Gastroesophageal sphincter (tissue), 4 donors: ENCODE results near the gene STARD6. TPM values are rescaled to one million over a fixed set of nuclear protein-coding genes. Genes with fewer than 3 reads are reported as not detected.
"Not testable (repeated sequence)": the region's sequence is repeated elsewhere in the genome, so short reads cannot be mapped to it uniquely, and the experiment has no call there.

Experiments used
- ATAC-seq: fragments of 150-250 bp; one replicate; pipeline ENCODE4 v1.9.1; 2016; ENCODE audit warnings: mild to moderate bottlenecking, moderate library complexity
- H3K27ac ChIP-seq, 4 donors: fragments of 200-600 bp; sonication (generic) in 3 of 4; 1 replicate in 3 of 4; 2 replicates in 1 of 4; pipeline ENCODE4 v1.5.1; 2016 to 2019
- H3K27me3 ChIP-seq: fragments of 200-600 bp; sonication (generic); one replicate; pipeline ENCODE4 v1.5.1; 2019
- H3K36me3 ChIP-seq, 2 donors: fragments of 200-600 bp; sonication (generic); one replicate each; pipeline ENCODE4 v1.5.1; 2019; ENCODE audit warnings: control low read depth in 1 of 2
- H3K4me1 ChIP-seq, 3 donors: fragments of 200-600 bp; sonication (generic); 1 replicate in 2 of 3; 2 replicates in 1 of 3; pipeline ENCODE4 v1.5.1; 2016 to 2019; ENCODE audit warnings: control low read depth in 2 of 3
- H3K4me3 ChIP-seq, 2 donors: fragments of 200-600 bp; sonication (generic); one replicate each; pipeline ENCODE4 v1.5.1; 2019; ENCODE audit warnings: mild to moderate bottlenecking in 1 of 2, moderate library complexity in 1 of 2
- H3K9me3 ChIP-seq, 3 donors: fragments of 200-600 bp; sonication (generic); one replicate each; pipeline ENCODE4 v1.5.1; 2017 to 2019; ENCODE audit warnings: control low read depth in 2 of 3
- EP300 ChIP-seq: sonication (generic); formaldehyde crosslinking; IDR thresholded peaks from one replicate; pipeline ENCODE4 v1.6.1; 2017; ENCODE audit warnings: antibody characterized with exemption, mild to moderate bottlenecking
- POLR2A ChIP-seq, 2 donors: fragments of 450-650 bp; IDR thresholded peaks; one replicate each; pipeline ENCODE4 v1.6.1; 2017; ENCODE audit warnings: antibody characterized with exemption in 2 of 2, mild to moderate bottlenecking in 2 of 2, moderate library complexity in 1 of 2
- POLR2AphosphoS5 ChIP-seq: sonication (generic); formaldehyde crosslinking; IDR thresholded peaks from one replicate; pipeline ENCODE4 v1.6.1; 2017; ENCODE audit warnings: antibody characterized with exemption
- WGBS, 2 donors: methylation state at CpG; one replicate each; pipeline ENCODE4 v1.1.5; 2018; ENCODE audit warnings: low coverage in 1 of 2; 5-methylcytosine and 5-hydroxymethylcytosine counted together
- total RNA-seq, 4 donors: library from RNA; depleted of rRNA; stranded (reverse); fragments of >200 nt; gene quantifications; one replicate each; pipeline ENCODE4 v1.1.0, GENCODE V29; 2016
- TF ChIP-seq, protein P1 (sequence below), 4 experiments: fragments of 200-600 bp in 2 of 4; fragments of 450-650 bp in 2 of 4; sonication (generic) in 1 of 4; IDR thresholded peaks; one replicate each; pipeline ENCODE4 v1.5.1; 2017 to 2019; ENCODE audit warnings: antibody characterized with exemption in 4 of 4, mild to moderate bottlenecking in 2 of 4, moderate library complexity in 2 of 4

Gene STARD6
- total RNA-seq, 4 donors from 2014 or later: not detected

DNA sequence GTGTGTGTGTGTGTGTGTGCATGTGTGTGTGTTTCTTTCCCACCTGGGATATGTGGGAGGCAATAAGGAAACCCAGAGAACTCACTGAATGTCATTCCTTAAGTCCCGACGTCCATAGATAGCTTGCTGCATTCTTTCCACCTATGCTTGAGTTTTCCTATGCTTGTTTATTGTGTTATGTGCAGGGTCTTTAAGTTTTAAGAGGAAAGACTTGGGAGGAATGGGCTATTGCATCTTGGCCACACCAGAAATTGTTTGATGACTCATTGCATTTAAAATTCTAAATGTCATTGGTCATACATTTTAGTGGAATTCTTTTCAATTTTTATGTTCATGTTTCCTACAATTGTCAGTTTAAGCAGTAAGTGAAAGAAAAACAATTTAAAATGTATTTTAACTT is 33.7 kb downstream of the STARD6 start:
- H3K9me3 ChIP-seq: no peaks in the 10 kb centered on the region
- no peaks in the 10 kb centered on the region for H3K27me3 ChIP-seq
- TF ChIP-seq POLR2AphosphoS5 (no peak), EP300 (no peak), POLR2A (IDR thresholded peaks at IDR 0.05) (no peak)
- TF ChIP-seq, protein P1, sequence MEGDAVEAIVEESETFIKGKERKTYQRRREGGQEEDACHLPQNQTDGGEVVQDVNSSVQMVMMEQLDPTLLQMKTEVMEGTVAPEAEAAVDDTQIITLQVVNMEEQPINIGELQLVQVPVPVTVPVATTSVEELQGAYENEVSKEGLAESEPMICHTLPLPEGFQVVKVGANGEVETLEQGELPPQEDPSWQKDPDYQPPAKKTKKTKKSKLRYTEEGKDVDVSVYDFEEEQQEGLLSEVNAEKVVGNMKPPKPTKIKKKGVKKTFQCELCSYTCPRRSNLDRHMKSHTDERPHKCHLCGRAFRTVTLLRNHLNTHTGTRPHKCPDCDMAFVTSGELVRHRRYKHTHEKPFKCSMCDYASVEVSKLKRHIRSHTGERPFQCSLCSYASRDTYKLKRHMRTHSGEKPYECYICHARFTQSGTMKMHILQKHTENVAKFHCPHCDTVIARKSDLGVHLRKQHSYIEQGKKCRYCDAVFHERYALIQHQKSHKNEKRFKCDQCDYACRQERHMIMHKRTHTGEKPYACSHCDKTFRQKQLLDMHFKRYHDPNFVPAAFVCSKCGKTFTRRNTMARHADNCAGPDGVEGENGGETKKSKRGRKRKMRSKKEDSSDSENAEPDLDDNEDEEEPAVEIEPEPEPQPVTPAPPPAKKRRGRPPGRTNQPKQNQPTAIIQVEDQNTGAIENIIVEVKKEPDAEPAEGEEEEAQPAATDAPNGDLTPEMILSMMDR (IDR thresholded peaks at IDR 0.05): no peak
- no peaks in the 10 kb centered on the region for H3K4me1 ChIP-seq
- ATAC-seq: no peak
- H3K27ac ChIP-seq: no peak overlapping the region
- H3K4me3 ChIP-seq: no peak overlapping the region
- H3K36me3 ChIP-seq: no peaks in the 10 kb centered on the region
- 40 to 65% methylated on average over 1 to 2 of the region's 2 CpGs for WGBS, 2 donors

DNA sequence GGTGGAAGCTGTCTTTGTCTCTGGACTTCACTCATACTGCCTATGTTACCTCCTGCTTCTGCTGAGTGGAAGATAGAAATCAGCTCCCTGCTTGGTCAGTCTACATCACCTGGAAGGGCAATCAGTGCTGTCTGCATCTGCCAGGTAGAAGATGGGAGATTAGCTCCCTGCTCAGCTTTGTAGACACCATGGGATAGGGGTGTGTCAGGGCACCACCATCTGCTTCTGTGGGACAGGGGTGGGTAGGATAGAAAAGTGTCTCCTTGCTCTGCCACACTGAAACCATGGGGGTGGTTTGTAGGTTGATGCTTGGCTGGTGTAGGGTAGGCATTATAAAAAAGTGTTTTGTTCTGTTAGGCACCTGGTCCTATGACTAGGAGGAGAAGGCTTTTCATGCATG is 34.1 kb downstream of the STARD6 start:
- TF ChIP-seq POLR2A (IDR thresholded peaks at IDR 0.05) (no peak), POLR2AphosphoS5 (no peak), EP300 (no peak)
- TF ChIP-seq, protein P1 (IDR thresholded peaks at IDR 0.05): no peak
- H3K4me1 ChIP-seq: no peaks in the 10 kb centered on the region
- no peak for ATAC-seq
- no peaks in the 10 kb centered on the region for H3K9me3 ChIP-seq
- H3K27me3 ChIP-seq: no peaks in the 10 kb centered on the region
- H3K36me3 ChIP-seq: no peaks in the 10 kb centered on the region
- no peak overlapping the region for H3K27ac ChIP-seq
- H3K4me3 ChIP-seq: no peak overlapping the region

DNA sequence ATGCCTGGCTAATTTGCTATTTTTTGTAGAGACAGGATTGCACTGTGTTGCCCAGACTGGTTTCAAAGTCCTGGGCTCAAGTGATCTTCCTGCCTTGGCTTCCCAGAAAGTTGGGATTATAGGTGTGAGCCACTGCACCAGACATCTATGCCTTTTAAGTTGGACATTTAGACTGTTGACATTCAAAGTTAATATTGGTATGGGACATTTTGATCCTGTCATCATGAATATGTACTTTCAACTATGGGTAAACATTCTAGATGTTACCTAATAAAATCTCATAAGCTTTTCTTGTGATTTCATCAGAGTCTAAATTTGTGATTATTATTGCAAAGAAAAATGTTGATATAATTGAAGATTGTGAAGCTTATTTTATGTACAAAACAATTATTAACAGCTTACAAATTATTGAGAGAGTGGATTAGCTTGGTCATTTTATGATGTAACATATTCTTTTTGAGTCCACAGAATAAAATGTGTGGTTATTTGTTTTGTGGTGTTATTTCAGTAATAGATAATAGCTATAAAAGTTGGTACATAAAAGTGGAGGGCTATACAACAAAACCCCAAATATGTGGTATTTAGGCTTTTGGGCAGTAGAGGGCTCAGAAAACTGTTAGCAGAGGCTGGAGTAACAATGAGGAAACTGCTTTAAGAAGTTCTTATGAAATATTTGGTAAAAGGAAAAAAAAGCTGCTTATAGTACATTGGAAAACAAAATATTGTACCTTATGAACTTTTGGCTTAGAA is 41.4 kb downstream of the STARD6 start:
- H3K4me3 ChIP-seq: no peak overlapping the region
- no peak for TF ChIP-seq POLR2A (IDR thresholded peaks at IDR 0.05)
- TF ChIP-seq POLR2AphosphoS5: no peak
- TF ChIP-seq, protein P1 (IDR thresholded peaks at IDR 0.05): no peak
- TF ChIP-seq EP300: no peak
- no peaks in the 10 kb centered on the region for H3K9me3 ChIP-seq
- no peaks in the 10 kb centered on the region for H3K36me3 ChIP-seq
- H3K27ac ChIP-seq: no peak overlapping the region
- ATAC-seq: no peak
- no peaks in the 10 kb centered on the region for H3K4me1 ChIP-seq
- no peaks in the 10 kb centered on the region for H3K27me3 ChIP-seq

DNA sequence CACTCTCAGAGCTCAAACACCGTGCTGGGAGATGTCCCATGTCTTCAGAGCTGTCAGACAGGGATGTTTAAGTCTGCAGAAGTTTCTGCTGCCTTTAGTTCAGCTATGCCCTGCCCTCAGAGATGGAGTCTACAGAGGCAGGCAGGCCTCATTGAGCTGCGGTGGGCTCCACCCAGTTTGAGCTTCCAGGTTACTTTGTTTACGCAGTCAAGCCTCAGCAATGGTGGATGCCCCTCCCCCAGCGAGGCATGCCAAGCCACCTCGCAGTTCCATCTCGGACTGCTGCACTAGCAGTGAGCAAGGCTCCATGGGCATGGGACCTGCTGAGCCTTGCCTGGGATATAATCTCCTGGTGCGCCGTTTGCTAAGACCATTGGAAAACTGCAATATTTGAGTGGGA is 48.1 kb downstream of the STARD6 start:
- H3K4me3 ChIP-seq, H3K36me3 ChIP-seq, H3K9me3 ChIP-seq, H3K4me1 ChIP-seq, H3K27ac ChIP-seq, H3K27me3 ChIP-seq, ATAC-seq: not testable (repeated sequence)
- WGBS, 2 donors: 88 to 100% methylated on average over 2 to 3 of the region's 8 CpGs

DNA sequence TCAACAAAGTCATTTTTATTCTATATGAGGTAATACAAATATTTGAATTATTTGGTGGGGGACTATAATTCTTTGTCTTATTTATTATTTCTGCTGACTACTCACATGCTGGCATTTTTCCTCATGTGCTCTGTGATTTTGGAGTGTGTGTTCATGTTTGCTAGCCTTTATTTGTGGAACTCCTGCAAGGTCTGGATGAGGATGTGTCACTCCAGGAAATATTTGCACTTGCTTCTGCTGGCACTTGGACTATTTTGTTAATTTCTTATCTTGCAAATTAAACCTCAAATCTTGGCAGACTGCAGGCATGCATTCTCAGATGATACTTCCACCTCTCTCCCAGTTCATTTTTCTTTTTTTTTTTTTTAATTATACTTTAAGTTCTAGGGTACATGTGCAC is 54.2 kb downstream of the STARD6 start:
- peaks cover 0 to 28% (median 0%) of the 10 kb centered on the region in 3 donors for H3K9me3 ChIP-seq
- no peak for ATAC-seq
- no peaks in the 10 kb centered on the region for H3K27me3 ChIP-seq
- H3K27ac ChIP-seq: no peak overlapping the region
- H3K36me3 ChIP-seq: peaks cover 0 to 4% of the 10 kb centered on the region in 2 donors
- H3K4me1 ChIP-seq: no peaks in the 10 kb centered on the region
- H3K4me3 ChIP-seq: no peak overlapping the region
- TF ChIP-seq EP300 (no peak), POLR2AphosphoS5 (no peak), POLR2A (IDR thresholded peaks at IDR 0.05) (no peak)
- TF ChIP-seq, protein P1 (IDR thresholded peaks at IDR 0.05): no peak

DNA sequence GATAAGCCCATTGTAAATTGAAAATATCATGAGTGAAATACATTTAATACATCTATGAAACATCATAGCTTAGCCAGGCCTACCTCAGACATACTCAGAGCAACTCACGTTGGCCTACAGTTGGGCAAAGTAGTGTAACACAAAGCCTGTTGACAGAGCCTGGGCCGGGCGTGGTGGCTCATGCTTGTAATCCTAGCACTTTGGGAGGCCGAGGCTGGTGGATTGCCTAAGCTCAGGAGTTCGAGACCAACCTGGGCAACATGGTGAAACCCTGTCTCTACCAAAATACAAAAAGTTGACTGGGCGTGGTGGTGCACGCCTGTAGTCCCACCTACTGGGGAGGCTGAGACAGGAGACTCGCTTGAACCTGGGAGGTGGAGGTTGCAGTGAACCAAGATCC is 58.7 kb downstream of the STARD6 start:
- H3K27me3 ChIP-seq, H3K27ac ChIP-seq, H3K4me1 ChIP-seq, ATAC-seq, H3K4me3 ChIP-seq: not testable (repeated sequence)
- H3K36me3 ChIP-seq: peaks cover 0 to 25% of the 10 kb centered on the region in 2 donors
- WGBS, 2 donors: 82 to 98% methylated on average over 4 to 7 of the region's 8 CpGs
- peaks cover 0 to 28% (median 0%) of the 10 kb centered on the region in 3 donors for H3K9me3 ChIP-seq
